SU-DHL-6 (cell line): ENCODE results near the gene PALM.

ENCODE experiments used
- H2AFZ ChIP-seq: fragments of 200-600 bp; sonication (generic); 2 replicates; pipeline ENCODE4 v1.6.1; 2014; ENCODE audit warnings: low read depth, mild to moderate bottlenecking, moderate library complexity, mixed read lengths, antibody characterized with exemption, low read length; ENCODE audit not compliant: severe bottlenecking
- H3F3A ChIP-seq: fragments of 200-600 bp; shearing (Covaris generic); 2 replicates; pipeline ENCODE4 v1.6.0; 2016; ENCODE audit warnings: antibody characterized with exemption, mild to moderate bottlenecking; ENCODE audit not compliant: insufficient read depth
- H3K27ac ChIP-seq: fragments of 200-600 bp; sonication (generic); 2 replicates; pipeline ENCODE4 v1.5.1; 2016; ENCODE audit warnings: low read depth, mild to moderate bottlenecking, low read length, moderate library complexity, mixed read lengths
- H3K27me3 ChIP-seq: fragments of 200-600 bp; sonication (generic), shearing (Covaris generic); 2 replicates; pipeline ENCODE4 v1.6.0; 2014; ENCODE audit warnings: mild to moderate bottlenecking, low read length
- H3K36me3 ChIP-seq: fragments of 200-600 bp; sonication (generic); 2 replicates; pipeline ENCODE4 v1.6.1; 2014; ENCODE audit warnings: mild to moderate bottlenecking, low read length, mixed read lengths
- H3K4me2 ChIP-seq: fragments of 300-600, 200-600 bp; shearing (Covaris generic), sonication (generic); 2 replicates; pipeline ENCODE4 v1.6.0; 2014; ENCODE audit warnings: low read length, low read depth, mild to moderate bottlenecking; ENCODE audit not compliant: poor library complexity, severe bottlenecking
- H3K4me3 ChIP-seq: fragments of 200-600 bp; sonication (generic); 2 replicates; pipeline ENCODE4 v1.5.1; 2014; ENCODE audit warnings: antibody characterized with exemption, low read length, mild to moderate bottlenecking, mixed read lengths; ENCODE audit not compliant: insufficient read depth, poor library complexity, severe bottlenecking
- H3K79me2 ChIP-seq: fragments of 200-600 bp; sonication (generic); 2 replicates; pipeline ENCODE4 v1.6.1; 2014; ENCODE audit warnings: mild to moderate bottlenecking, low read length, moderate library complexity; ENCODE audit not compliant: insufficient read depth
- H3K9ac ChIP-seq: fragments of 200-600 bp; sonication (generic); 2 replicates; pipeline ENCODE4 v1.7.0; 2014; ENCODE audit warnings: mild to moderate bottlenecking, low read length
- H3K9me2 ChIP-seq: fragments of 200-600 bp; sonication (generic); replicated peaks from 2 replicates; pipeline ENCODE4 v1.6.1; 2014; ENCODE audit warnings: low read length; ENCODE audit not compliant: insufficient read depth
- H3K9me3 ChIP-seq: fragments of 200-600 bp; sonication (generic); 2 replicates; pipeline ENCODE4 v1.6.1; 2014; ENCODE audit warnings: low read length, mixed read lengths; ENCODE audit not compliant: insufficient read depth
- H4K20me1 ChIP-seq: fragments of 200-600 bp; sonication (generic); 2 replicates; pipeline ENCODE4 v1.6.1; 2014; ENCODE audit warnings: low read depth, mild to moderate bottlenecking, antibody characterized with exemption, low read length, moderate library complexity, mixed read lengths
- EZH2phosphoT487 ChIP-seq: fragments of 200-600 bp; sonication (generic), shearing (Covaris generic); conservative IDR thresholded peaks from 2 replicates; pipeline ENCODE4 v1.6.1; 2018; ENCODE audit warnings: mild to moderate bottlenecking, antibody characterized with exemption, low read length, moderate library complexity, mixed read lengths
- TF ChIP-seq, protein P1 (sequence below): fragments of 200-600 bp; sonication (generic); IDR thresholded peaks from one replicate; pipeline ENCODE4 v1.5.1; 2017; ENCODE audit warnings: antibody characterized with exemption, mild to moderate bottlenecking, low read length, moderate library complexity; ENCODE audit not compliant: insufficient read depth, poor library complexity, severe bottlenecking

The PALM gene

DNA sequence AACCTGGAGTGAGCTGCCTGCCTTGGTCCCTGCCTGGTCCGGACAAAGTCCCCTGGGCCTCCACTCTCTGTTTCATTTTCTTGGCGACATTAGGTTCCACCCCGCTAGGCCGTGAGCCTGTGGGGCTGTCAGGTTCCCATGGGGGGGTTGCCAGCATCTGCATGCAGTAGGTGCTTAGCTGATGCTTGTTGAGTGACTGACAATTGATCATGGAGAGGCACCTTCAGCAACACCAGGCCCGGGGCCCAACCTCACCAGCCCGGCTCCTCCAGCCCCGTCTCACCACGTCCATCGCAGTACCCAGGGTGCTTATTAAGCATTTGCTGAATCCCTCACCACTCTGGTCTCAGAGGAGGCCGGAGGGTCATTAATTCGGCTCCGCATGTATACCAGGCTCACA is 55.6 kb downstream of the PALM start:
- Histone ChIP-seq H3K9me2 (no peaks in the 10 kb centered on the region), H3K27ac (no peak overlapping the region), H3K36me3 (no peaks in the 10 kb centered on the region), H4K20me1 (no peaks in the 10 kb centered on the region), H3K9ac (no peak overlapping the region), H2AFZ (no peak overlapping the region), H3K27me3 (no peaks in the 10 kb centered on the region), H3K9me3 (no peaks in the 10 kb centered on the region), H3K4me2 (no peak overlapping the region), H3F3A (no peaks in the 10 kb centered on the region), H3K79me2 (no peaks in the 10 kb centered on the region), H3K4me3 (no peak overlapping the region)
- TF ChIP-seq, protein P1, sequence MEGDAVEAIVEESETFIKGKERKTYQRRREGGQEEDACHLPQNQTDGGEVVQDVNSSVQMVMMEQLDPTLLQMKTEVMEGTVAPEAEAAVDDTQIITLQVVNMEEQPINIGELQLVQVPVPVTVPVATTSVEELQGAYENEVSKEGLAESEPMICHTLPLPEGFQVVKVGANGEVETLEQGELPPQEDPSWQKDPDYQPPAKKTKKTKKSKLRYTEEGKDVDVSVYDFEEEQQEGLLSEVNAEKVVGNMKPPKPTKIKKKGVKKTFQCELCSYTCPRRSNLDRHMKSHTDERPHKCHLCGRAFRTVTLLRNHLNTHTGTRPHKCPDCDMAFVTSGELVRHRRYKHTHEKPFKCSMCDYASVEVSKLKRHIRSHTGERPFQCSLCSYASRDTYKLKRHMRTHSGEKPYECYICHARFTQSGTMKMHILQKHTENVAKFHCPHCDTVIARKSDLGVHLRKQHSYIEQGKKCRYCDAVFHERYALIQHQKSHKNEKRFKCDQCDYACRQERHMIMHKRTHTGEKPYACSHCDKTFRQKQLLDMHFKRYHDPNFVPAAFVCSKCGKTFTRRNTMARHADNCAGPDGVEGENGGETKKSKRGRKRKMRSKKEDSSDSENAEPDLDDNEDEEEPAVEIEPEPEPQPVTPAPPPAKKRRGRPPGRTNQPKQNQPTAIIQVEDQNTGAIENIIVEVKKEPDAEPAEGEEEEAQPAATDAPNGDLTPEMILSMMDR = no peak

DNA sequence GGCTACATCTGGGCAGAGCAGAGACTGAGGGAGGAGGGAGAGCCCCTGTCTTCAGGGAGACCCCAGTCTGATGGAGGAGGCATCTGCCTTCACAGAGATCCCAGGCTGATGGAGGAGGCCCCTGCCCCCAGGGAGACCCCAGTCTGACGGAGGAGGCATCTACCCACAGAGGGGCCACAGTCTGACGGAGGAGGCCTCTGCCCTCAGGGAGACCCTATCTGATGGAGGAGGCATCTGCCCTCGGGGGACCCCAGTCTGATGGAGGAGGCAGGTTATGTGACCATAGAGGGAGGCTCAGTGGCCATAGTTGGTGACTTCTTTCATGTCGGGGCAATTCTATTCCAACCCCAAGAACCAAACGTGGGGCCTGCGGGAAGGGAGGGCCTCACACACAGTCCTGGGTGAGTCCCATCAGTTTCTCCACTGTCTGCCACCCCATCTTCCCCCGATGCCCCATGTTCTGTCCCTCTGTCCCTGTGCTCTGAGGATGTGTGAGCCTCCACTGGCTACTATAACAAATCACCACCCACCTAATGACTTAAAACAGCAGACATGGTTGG is 56.5 kb downstream of the PALM start:
- no peak overlapping the region for H3K9ac ChIP-seq
- H3K9me3 ChIP-seq = no peaks in the 10 kb centered on the region
- H3K27me3 ChIP-seq = no peaks in the 10 kb centered on the region
- no peaks in the 10 kb centered on the region for H3K36me3 ChIP-seq
- no peaks in the 10 kb centered on the region for H3K79me2 ChIP-seq
- no peaks in the 10 kb centered on the region for H4K20me1 ChIP-seq
- TF ChIP-seq, protein P1 = no peak
- no peak for TF ChIP-seq EZH2phosphoT487
- H2AFZ ChIP-seq = no peak overlapping the region
- no peak overlapping the region for H3K4me2 ChIP-seq
- H3F3A ChIP-seq = no peaks in the 10 kb centered on the region
- H3K4me3 ChIP-seq = no peak overlapping the region
- no peaks in the 10 kb centered on the region for H3K9me2 ChIP-seq
- H3K27ac ChIP-seq = no peak overlapping the region

DNA sequence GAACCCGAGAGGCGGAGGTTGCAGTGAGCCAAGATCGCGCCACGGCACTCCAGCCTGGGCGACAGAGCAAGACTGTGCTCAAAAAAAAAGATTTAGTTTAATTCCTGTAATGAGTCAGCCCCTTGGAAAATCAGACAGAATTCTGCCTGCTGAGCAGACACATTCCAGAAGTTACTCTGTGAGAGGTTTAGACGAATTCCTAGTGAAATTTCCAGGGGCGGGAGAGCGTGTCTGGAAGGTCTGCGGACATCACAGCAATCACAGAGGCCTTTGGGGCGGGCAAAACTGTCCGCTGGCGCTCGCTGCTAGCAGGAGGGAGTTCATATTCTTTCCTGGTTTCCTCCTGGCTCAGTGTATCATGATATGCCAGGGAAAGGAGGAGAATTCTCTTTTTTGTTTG is 59.7 kb downstream of the PALM start:
- H3K4me2 ChIP-seq = no peak overlapping the region
- no peak overlapping the region for H3K27ac ChIP-seq
- TF ChIP-seq, protein P1 = no peak
- no peak for TF ChIP-seq EZH2phosphoT487

More for the DNA sequence above, 59.7 kb downstream of the PALM start:
- no peaks in the 10 kb centered on the region for H3K36me3 ChIP-seq
- H2AFZ ChIP-seq = no peak overlapping the region
- no peaks in the 10 kb centered on the region for H3K9me2 ChIP-seq
- no peaks in the 10 kb centered on the region for H3F3A ChIP-seq
- no peaks in the 10 kb centered on the region for H3K79me2 ChIP-seq
- no peaks in the 10 kb centered on the region for H3K27me3 ChIP-seq
- H3K9ac ChIP-seq = no peak overlapping the region
- H3K9me3 ChIP-seq = no peaks in the 10 kb centered on the region
- no peak overlapping the region for H3K4me3 ChIP-seq
- no peaks in the 10 kb centered on the region for H4K20me1 ChIP-seq
